ENCODE results near the gene CLPTM1.

CLPTM1 gene

DNA sequence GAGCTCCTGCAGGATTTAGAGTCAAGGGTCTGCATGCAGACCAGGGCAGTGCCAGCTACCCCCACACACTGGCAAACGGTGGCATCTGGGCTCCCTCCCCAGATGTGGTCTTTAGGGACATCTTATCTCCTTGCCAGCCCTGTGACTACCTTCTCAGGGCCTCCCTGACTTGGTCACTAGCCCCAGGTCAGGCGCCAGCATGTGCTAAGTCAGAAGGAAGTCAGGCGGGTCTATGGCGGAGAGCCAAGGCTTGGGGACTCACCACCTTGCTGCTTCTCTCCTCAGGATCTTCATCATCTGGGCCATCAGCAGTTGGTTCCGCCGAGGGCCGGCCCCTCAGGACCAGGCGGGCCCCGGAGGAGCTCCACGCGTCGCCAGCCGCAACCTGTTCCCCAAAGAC is 17.6 kb downstream of the CLPTM1 start:
- TF ChIP-seq, protein P1, sequence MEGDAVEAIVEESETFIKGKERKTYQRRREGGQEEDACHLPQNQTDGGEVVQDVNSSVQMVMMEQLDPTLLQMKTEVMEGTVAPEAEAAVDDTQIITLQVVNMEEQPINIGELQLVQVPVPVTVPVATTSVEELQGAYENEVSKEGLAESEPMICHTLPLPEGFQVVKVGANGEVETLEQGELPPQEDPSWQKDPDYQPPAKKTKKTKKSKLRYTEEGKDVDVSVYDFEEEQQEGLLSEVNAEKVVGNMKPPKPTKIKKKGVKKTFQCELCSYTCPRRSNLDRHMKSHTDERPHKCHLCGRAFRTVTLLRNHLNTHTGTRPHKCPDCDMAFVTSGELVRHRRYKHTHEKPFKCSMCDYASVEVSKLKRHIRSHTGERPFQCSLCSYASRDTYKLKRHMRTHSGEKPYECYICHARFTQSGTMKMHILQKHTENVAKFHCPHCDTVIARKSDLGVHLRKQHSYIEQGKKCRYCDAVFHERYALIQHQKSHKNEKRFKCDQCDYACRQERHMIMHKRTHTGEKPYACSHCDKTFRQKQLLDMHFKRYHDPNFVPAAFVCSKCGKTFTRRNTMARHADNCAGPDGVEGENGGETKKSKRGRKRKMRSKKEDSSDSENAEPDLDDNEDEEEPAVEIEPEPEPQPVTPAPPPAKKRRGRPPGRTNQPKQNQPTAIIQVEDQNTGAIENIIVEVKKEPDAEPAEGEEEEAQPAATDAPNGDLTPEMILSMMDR (conservative IDR thresholded peaks at IDR 0.05; ENCODE audit: low read depth, low read length), result no peak
- Histone ChIP-seq H3K4me3 (IDR thresholded peaks at IDR 0.05; ENCODE audit: insufficient read depth, low read depth, low read length) (no peak overlapping the region), H4K20me1 (ENCODE audit: insufficient read depth) (no peaks in the 10 kb centered on the region), H3K9ac (no peak overlapping the region), H3K4me2 (no peak overlapping the region), H3K36me3 (ENCODE audit: insufficient read depth) (peaks cover 5% of the 10 kb centered on the region; the same call in 1 of the 2 replicates), H3K27ac (no peak overlapping the region), H3K4me1 (ENCODE audit: low read depth, poor library complexity, severe bottlenecking) (no peaks in the 10 kb centered on the region), H2AFZ (ENCODE audit: low read depth) (no peak overlapping the region), H3K27me3 (ENCODE audit: insufficient read depth, low read depth) (no peaks in the 10 kb centered on the region), H3K79me2 (ENCODE audit: insufficient read depth, low read depth) (peaks cover 5% of the 10 kb centered on the region; the same call in 1 of the 2 replicates)

DNA sequence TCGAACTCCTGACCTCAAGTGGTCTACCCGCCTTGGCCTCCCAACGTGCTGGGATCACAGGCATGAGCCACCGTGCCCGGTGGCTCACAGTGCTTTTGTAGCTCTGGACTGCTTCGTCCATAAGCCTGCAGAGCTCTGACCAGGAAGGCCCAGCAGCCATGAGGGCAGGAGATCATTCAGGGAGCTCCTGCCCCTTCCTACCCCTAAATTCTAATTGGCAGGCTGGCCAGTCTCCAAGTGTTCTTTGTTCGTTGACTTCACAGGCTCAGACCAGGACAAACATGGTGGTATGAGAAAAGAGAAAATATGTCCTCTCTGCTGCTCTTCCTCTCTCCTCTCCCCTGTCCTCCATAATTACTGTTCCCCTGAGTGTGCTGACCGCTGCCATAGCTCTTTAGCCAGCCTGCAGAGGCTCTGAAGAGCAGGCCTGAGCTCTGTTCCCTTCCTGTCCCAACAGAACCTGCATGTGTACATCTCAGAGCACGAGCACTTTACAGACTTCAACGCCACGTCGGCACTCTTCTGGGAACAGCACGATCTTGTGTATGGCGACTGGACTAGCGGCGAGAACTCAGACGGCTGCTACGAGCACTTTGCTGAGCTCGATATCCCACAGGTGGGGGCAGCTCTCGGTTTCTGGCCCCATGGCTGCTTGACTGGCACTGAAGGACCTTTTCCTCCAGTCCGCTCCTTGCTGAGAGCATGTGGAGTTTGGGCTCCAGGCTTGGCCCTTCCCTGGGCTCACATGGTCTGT is 19.0 kb downstream of the CLPTM1 start:
- H3K9ac ChIP-seq, result no peak overlapping the region
- TF ChIP-seq, protein P1 (conservative IDR thresholded peaks at IDR 0.05; ENCODE audit: low read depth, low read length), result no peak
- H2AFZ ChIP-seq (ENCODE audit: low read depth), result no peak overlapping the region
- peaks cover 5% of the 10 kb centered on the region; the same call in 1 of the 2 replicates for H3K79me2 ChIP-seq (ENCODE audit: insufficient read depth, low read depth)
- H3K4me3 ChIP-seq (IDR thresholded peaks at IDR 0.05; ENCODE audit: insufficient read depth, low read depth, low read length), result no peak overlapping the region
- no peaks in the 10 kb centered on the region for H3K27me3 ChIP-seq (ENCODE audit: insufficient read depth, low read depth)
- no peak overlapping the region for H3K4me2 ChIP-seq
- H3K36me3 ChIP-seq (ENCODE audit: insufficient read depth), result peaks cover 5% of the 10 kb centered on the region; the same call in 1 of the 2 replicates
- no peak overlapping the region for H3K27ac ChIP-seq
- no peaks in the 10 kb centered on the region for H4K20me1 ChIP-seq (ENCODE audit: insufficient read depth)
- H3K4me1 ChIP-seq (ENCODE audit: low read depth, poor library complexity, severe bottlenecking), result no peaks in the 10 kb centered on the region

- no peaks in the 10 kb centered on the region for H3K27me3 ChIP-seq (ENCODE audit: insufficient read depth, low read depth)
- no peak overlapping the region for H3K27ac ChIP-seq
- peaks cover 5% of the 10 kb centered on the region; the same call in 1 of the 2 replicates for H3K36me3 ChIP-seq (ENCODE audit: insufficient read depth)
- H3K4me1 ChIP-seq (ENCODE audit: low read depth, poor library complexity, severe bottlenecking), result no peaks in the 10 kb centered on the region
- H3K4me2 ChIP-seq, result no peak overlapping the region
- H3K4me3 ChIP-seq (IDR thresholded peaks at IDR 0.05; ENCODE audit: insufficient read depth, low read depth, low read length), result no peak overlapping the region
- H3K9ac ChIP-seq, result no peak overlapping the region
- no peak overlapping the region for H2AFZ ChIP-seq (ENCODE audit: low read depth)
- TF ChIP-seq, protein P1 (conservative IDR thresholded peaks at IDR 0.05; ENCODE audit: low read depth, low read length), result no peak
- peaks cover 5% of the 10 kb centered on the region; the same call in 1 of the 2 replicates for H3K79me2 ChIP-seq (ENCODE audit: insufficient read depth, low read depth)
- no peaks in the 10 kb centered on the region for H4K20me1 ChIP-seq (ENCODE audit: insufficient read depth)
These were observed 19.7 kb downstream of the CLPTM1 start for GRCh38 chr19:44974857-44975256.

DNA sequence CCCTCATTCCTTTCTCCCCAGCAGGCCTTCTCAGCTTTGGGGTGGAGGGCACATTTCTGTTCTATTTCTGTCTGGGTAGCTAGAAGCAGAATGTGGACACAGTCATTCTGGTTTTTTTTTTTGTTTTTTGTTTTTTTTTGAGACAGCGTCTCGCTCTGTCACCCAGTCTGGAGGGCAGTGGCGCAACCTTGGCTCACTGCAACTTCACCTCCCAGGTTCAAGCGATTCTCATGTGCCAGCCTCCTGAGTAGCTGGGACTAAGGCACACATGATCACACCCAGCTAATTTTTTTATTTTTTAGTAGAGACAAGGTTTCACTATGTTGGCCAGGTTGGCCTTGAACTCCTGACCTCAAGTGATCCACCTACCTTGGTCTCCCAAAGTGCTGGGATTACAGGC is 20.3 kb downstream of the CLPTM1 start:
- no peak overlapping the region for H3K27ac ChIP-seq
- H3K9ac ChIP-seq, result no peak overlapping the region
- H3K36me3 ChIP-seq (ENCODE audit: insufficient read depth), result peaks cover 5% of the 10 kb centered on the region; the same call in 1 of the 2 replicates

More for the DNA sequence above, 20.3 kb downstream of the CLPTM1 start:
- Histone ChIP-seq H3K4me2 (no peak overlapping the region), H4K20me1 (ENCODE audit: insufficient read depth) (no peaks in the 10 kb centered on the region), H3K4me1 (ENCODE audit: low read depth, poor library complexity, severe bottlenecking) (no peaks in the 10 kb centered on the region), H3K27me3 (ENCODE audit: insufficient read depth, low read depth) (no peaks in the 10 kb centered on the region), H3K4me3 (IDR thresholded peaks at IDR 0.05; ENCODE audit: insufficient read depth, low read depth, low read length) (no peak overlapping the region), H3K79me2 (ENCODE audit: insufficient read depth, low read depth) (peaks cover 3% of the 10 kb centered on the region; the same call in 1 of the 2 replicates), H2AFZ (ENCODE audit: low read depth) (no peak overlapping the region)
- TF ChIP-seq, protein P1 (conservative IDR thresholded peaks at IDR 0.05; ENCODE audit: low read depth, low read length), result no peak

All from KMS-11 (cell line).